Epithelial cell of esophagus (primary cell): ENCODE measurements around the gene ATG4B.

Source experiments
- DNase-seq: peaks from one replicate; pipeline ENCODE4 v3.0.0; 2010; ENCODE audit warnings: low read depth
- H3K4me3 ChIP-seq: 2 replicates; pipeline ENCODE4 v1.5.1; 2011; ENCODE audit warnings: mild to moderate bottlenecking, low read length, control low read depth
- CTCF ChIP-seq: IDR thresholded peaks from 2 replicates; pipeline ENCODE4 v1.5.1; 2011; ENCODE audit warnings: low read depth, mild to moderate bottlenecking, low read length, control low read depth, inconsistent platforms; ENCODE audit not compliant: insufficient read depth; ENCODE audit errors: missing control alignments

ATG4B gene

DNA sequence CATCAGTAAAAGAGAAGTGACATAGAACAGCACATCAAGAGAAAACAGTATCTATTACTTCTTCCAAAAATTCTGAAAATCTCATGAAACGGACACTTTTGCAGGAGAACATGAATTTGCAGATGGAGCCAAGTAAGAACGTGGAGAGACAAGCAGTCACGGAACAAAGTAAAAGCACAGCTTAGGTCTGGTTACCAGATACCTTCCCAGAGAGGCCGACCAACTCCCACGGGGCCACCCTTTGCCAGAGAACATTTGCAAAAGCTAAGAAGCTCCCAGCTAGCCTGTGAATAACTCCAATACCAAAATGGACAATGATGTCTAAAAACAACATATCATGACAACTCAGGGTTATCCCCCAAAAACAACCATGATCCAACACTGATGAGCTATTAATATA lies 39.4 kb upstream of the ATG4B start:
- no peak for TF ChIP-seq CTCF
- no peak for DNase-seq

GRCh38 chr2:241598487-241598886 lies 39.0 kb upstream of the ATG4B start:
- peak; percentile 31 for DNase-seq
- no peak overlapping the region for H3K4me3 ChIP-seq
- TF ChIP-seq CTCF, result peak; percentile 27

More for the DNA sequence above, 39.4 kb upstream of the ATG4B start:
- no peak overlapping the region for H3K4me3 ChIP-seq

- no peak for DNase-seq
- H3K4me3 ChIP-seq, result no peak overlapping the region
- no peak for TF ChIP-seq CTCF
These were observed 37.9 kb upstream of the ATG4B start for GRCh38 chr2:241599615-241600014.

GRCh38 chr2:241601841-241602240 lies 35.7 kb upstream of the ATG4B start:
- H3K4me3 ChIP-seq, result no peak overlapping the region
- no peak for TF ChIP-seq CTCF
- no peak for DNase-seq

DNA sequence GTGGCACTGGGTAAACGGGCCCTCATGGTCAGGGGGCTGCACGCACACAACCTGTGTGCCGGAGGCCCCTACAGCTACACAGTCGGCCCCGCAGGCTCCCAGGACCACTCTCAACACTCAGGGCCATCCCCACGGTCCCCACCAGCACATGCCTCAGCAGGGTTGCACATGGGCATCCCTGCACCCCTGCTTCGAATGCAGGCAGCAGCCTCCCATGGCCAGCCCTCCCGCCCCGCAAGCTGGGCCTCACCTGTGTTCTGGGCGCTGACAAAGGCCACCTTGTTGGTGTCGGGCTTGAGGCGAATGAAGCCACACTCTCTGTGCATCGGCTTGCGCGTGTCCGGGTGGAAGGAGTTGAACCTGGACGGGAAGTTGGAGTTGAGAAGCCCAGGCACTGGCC lies 34.8 kb upstream of the ATG4B start:
- H3K4me3 ChIP-seq, result no peak overlapping the region
- no peak for DNase-seq
- no peak for TF ChIP-seq CTCF

- no peak for TF ChIP-seq CTCF
- no peak for DNase-seq
- no peak overlapping the region for H3K4me3 ChIP-seq
These were observed 33.8 kb upstream of the ATG4B start for GRCh38 chr2:241603686-241604085.

DNA sequence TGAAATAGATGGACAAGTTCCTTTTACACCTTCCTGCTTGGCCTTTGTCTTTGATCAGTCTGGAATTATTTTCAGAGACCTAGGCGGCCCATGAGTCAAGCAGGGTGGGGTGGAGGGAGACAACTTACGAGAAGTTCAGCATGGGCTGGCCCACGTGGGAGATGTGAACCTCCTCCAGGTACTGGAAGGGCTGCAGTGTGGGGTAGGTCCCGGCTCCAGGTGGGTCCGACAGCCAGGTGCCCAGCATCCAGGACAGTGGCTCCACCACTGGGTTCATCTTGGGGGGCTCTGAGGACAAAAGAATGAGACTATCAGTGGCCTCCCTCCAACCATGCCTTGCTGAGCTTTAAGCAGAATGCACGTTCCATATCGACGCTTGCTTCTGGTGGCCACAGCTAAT lies 31.3 kb upstream of the ATG4B start:
- no peak for TF ChIP-seq CTCF
- H3K4me3 ChIP-seq, result no peak overlapping the region
- DNase-seq, result no peak
